ENCODE results near the gene RGS3. TPM values are rescaled to one million over a fixed set of nuclear protein-coding genes. Genes with fewer than 3 reads are reported as not detected.

Gene RGS3
- total RNA-seq, 2 donors from 2014 or later = 112 to 184 TPM

DNA sequence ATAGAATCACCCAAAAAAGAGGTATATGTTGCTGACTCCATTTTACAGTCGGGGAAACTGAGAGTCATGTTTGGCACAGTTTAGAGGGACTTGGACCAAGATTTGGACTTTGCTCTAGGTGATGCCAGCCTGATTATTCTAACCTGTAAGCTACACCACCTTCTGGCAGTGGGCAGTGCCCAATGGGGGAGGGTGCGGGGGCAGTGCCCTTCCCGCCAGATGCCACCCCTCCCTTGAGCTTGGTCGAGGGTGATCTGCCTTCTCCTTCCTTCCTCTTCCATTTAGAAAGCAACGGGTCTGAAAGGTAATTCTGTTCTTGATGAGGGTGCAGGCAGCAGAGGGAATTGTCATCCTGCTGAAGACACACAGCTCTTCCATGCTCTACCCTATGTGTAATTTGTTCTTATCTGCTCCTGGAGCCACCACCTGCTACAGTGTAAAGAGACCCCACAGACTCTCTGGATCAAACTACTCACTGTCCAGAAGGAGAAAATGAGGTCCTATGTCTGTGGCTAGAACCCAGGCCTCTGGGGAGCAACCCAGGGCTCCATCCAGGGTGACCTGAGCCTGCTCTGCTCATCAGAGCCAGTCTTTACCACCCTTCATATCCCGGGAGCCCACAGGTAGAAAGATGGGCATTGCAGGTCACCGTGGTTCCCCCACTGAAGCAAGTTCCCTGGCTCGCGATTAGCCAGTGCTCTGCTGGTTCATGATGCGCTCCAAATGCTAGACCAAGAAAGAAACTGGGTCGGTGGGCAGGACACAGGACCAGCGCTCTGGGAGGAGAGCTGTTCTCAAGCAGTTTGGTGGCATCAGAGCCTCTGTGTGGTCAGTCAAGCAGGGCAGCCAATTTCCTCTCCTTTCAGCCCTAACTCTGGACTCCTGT, 156.2 kb downstream of the RGS3 start:
- peak; percentile 48 for DNase-seq (ENCODE audit: low spot score)
- Histone ChIP-seq H3K4me1 (peaks cover 0 to 73% of the 10 kb centered on the region in 2 donors), H3K27ac (peak overlapping the region; percentile 74 to 89), H3K36me3 (no peaks in the 10 kb centered on the region), H3K27me3 (no peaks in the 10 kb centered on the region), H3K4me3 (no peak overlapping the region), H3K9me3 (no peaks in the 10 kb centered on the region)
- TF ChIP-seq, protein P1, sequence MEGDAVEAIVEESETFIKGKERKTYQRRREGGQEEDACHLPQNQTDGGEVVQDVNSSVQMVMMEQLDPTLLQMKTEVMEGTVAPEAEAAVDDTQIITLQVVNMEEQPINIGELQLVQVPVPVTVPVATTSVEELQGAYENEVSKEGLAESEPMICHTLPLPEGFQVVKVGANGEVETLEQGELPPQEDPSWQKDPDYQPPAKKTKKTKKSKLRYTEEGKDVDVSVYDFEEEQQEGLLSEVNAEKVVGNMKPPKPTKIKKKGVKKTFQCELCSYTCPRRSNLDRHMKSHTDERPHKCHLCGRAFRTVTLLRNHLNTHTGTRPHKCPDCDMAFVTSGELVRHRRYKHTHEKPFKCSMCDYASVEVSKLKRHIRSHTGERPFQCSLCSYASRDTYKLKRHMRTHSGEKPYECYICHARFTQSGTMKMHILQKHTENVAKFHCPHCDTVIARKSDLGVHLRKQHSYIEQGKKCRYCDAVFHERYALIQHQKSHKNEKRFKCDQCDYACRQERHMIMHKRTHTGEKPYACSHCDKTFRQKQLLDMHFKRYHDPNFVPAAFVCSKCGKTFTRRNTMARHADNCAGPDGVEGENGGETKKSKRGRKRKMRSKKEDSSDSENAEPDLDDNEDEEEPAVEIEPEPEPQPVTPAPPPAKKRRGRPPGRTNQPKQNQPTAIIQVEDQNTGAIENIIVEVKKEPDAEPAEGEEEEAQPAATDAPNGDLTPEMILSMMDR (IDR thresholded peaks at IDR 0.05) = no peak

DNA sequence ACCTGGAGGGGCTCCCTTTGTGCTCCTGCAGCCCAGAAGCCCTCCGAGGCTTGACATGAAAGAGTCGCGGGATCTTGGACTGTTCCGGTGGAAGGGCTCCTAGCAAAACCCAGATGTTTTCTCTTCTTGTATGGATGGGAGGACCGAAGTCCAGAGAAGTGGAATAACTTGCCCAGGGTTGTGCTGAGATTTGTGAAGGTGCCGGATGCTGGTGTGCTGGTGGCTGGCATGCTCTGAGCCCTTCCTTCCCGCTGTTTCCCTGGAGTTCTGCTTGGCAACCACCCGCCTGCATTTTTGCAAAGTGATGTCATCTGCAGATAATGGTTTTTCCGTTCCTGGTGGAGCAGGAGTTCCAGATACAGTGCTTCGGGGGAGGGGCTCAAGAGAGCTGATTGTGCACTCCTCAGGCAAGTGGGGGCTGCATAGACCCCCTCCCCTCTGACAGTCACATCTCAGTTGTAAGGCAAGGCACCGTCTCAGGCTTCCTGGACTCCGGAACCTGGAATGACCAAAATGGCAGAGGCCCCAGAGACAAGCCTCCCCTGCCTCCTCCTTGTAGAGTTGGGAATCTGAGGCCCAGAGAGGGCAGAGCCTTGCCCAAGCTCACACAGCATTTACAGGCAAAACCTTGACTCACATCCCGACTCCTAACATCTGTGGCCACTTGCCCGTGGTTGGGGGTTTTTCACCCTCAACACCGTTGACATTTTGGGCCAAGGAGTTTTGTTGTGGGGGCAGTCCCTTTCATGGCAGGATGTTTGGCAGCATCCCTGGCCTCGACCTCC, 157.0 kb downstream of the RGS3 start:
- TF ChIP-seq, protein P1 (IDR thresholded peaks at IDR 0.05) = no peak
- no peaks in the 10 kb centered on the region for H3K36me3 ChIP-seq
- no peak overlapping the region for H3K4me3 ChIP-seq
- peak; percentile 84 for DNase-seq (ENCODE audit: low spot score)
- peak overlapping the region; percentile 74 to 89 for H3K27ac ChIP-seq
- H3K9me3 ChIP-seq = no peaks in the 10 kb centered on the region
- no peaks in the 10 kb centered on the region for H3K27me3 ChIP-seq
- H3K4me1 ChIP-seq = peaks cover 0 to 73% of the 10 kb centered on the region in 2 donors

DNA sequence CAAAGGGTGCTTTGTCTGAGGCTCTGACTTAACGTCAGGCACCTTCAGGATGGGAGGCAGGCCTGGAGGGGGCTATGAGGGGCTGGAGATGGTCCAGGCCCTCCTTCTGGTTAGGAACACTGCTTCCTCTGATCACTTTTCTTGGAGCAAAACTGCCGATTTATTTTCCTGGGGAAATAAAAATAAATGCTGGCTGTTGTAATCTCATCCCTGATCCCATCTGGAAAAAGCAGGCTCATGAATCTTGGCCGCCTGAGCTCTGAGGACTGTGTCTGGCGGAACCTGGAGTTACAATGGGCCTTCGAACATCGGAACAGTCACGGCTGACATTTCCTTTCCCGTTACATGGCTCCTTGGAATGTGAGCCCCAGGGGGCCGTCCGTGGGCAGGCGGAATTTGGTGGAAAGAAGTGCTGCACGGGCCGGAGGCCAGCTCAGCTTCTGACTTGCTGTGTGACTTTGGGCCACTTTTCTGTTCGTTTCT, 157.8 kb downstream of the RGS3 start:
- DNase-seq (ENCODE audit: low spot score) = peak; percentile 95
- Histone ChIP-seq H3K27ac (peak overlapping the region; percentile 74 to 89), H3K4me1 (peaks cover 0 to 69% of the 10 kb centered on the region in 2 donors), H3K9me3 (no peaks in the 10 kb centered on the region), H3K36me3 (no peaks in the 10 kb centered on the region), H3K27me3 (no peaks in the 10 kb centered on the region), H3K4me3 (no peak overlapping the region)
- TF ChIP-seq, protein P1 (IDR thresholded peaks at IDR 0.05) = no peak

DNA sequence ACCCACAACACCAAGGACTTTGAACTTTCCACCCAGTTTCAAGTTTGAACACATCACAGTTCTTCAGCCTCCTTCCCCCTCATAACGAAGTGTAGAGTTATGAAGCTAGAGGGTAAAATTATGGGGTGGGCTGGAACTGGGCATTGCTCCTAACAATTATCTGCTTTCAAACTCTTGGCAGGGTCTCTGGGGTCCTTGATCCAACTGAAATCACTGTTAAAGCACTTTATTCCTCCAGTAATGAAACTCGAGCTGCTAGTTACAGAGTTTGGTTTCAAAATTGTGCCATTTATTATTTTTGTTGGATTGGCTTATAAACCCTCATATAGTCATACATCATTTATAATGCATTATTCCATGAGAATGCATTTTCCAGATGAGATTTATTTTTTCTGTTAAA, 158.5 kb downstream of the RGS3 start:
- H3K36me3 ChIP-seq = no peaks in the 10 kb centered on the region
- H3K27ac ChIP-seq = peak overlapping the region; percentile 74 to 89
- H3K9me3 ChIP-seq = no peaks in the 10 kb centered on the region
- TF ChIP-seq, protein P1 (IDR thresholded peaks at IDR 0.05) = no peak
- peaks cover 0 to 69% of the 10 kb centered on the region in 2 donors for H3K4me1 ChIP-seq
- no peaks in the 10 kb centered on the region for H3K27me3 ChIP-seq
- no peak overlapping the region for H3K4me3 ChIP-seq
- no peak for DNase-seq (ENCODE audit: low spot score)

DNA sequence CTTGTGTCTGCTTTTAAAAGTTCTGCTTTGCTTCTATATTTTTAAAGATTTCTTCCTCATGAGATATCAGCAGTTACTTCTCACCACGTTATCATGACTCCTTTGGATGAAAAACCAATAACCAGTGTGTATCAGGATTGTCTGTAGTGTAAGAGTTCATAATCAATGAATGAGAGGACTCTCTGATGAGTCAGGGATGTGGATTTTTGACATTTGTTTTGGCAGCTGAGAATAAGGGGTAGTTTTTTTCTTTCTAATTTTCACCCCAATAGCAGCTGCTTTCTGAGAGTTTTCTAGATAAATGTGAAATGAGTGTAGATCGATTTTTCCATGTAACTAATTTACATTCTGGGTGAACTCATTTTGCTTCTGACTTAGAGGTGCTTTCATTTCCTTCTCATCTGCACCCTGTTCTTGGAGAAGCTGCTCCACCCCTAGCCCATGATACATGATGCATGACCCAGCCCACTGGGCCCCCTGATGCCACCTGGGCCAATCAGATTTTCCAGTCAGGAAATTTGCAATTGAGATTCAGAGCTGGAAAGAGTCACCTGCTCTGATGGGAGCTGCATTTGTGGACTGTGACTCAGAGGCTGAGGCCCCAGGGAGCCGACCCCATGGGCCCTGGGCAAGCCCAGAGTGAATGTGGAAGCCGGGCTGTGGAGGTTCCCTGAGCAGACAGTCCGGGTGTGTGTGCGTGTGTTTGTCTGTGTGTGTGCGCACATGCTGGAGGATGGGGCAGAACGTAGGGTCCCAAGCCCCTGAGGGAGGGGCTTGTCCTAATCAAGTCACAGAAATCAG, 159.3 kb downstream of the RGS3 start:
- Histone ChIP-seq H3K4me3 (no peak overlapping the region), H3K9me3 (no peaks in the 10 kb centered on the region), H3K27ac (peak overlapping the region in 1 of 2 donors; percentile 1), H3K27me3 (no peaks in the 10 kb centered on the region), H3K36me3 (no peaks in the 10 kb centered on the region), H3K4me1 (peaks cover 0 to 70% of the 10 kb centered on the region in 2 donors)
- DNase-seq (ENCODE audit: low spot score) = peak; percentile 65
- TF ChIP-seq, protein P1 (IDR thresholded peaks at IDR 0.05) = no peak
